ES-I3 (cell line): ENCODE data around the gene CD3G.
"Not testable (repeated sequence)": the region's sequence is repeated elsewhere in the genome, so short reads cannot be mapped to it uniquely, and the experiment has no call there.

ENCODE experiments used
- H3K36me3 ChIP-seq: 2 replicates; pipeline ENCODE4 v1.6.1; 2013; ENCODE audit warnings: mild to moderate bottlenecking, low read length, control low read depth, moderate library complexity; ENCODE audit not compliant: insufficient read depth
- H3K4me1 ChIP-seq: 2 replicates; pipeline ENCODE4 v1.6.1; 2013; ENCODE audit warnings: mild to moderate bottlenecking, control low read depth, low read length; ENCODE audit not compliant: insufficient read depth
- H3K9ac ChIP-seq: 2 replicates; pipeline ENCODE4 v1.6.1; 2013; ENCODE audit warnings: low read depth, mild to moderate bottlenecking, low read length, moderate library complexity
- H3K9me3 ChIP-seq: 2 replicates; pipeline ENCODE4 v1.6.1; 2013; ENCODE audit warnings: mild to moderate bottlenecking, low read length, moderate library complexity; ENCODE audit not compliant: control insufficient read depth, insufficient read depth

The CD3G gene

GRCh38 chr11:118343981-118344515 is at the start of gene CD3G:
Gene CD3G (plus strand): TSS chr11:118344344. CDS start chr11:118344424, 80 bp downstream.
- H3K9ac ChIP-seq = no peak within 1 kb of the TSS
- H3K4me1 ChIP-seq = peaks cover 9% of the 10 kb centered on the region; the same call in 1 of the 2 replicates
- no peaks in the 10 kb centered on the region for H3K36me3 ChIP-seq
- H3K9me3 ChIP-seq = no peaks in the 10 kb centered on the region

- no peaks in the 10 kb centered on the region for H3K9me3 ChIP-seq
- no peak overlapping the region for H3K9ac ChIP-seq
- peaks cover 4% of the 10 kb centered on the region; the same call in 1 of the 2 replicates for H3K4me1 ChIP-seq
- no peaks in the 10 kb centered on the region for H3K36me3 ChIP-seq
Observed at GRCh38 chr11:118295199-118295598, 48.9 kb upstream of the CD3G start.

GRCh38 chr11:118295815-118296454 is 48.2 kb upstream of the CD3G start:
- H3K4me1 ChIP-seq = peaks cover 4% of the 10 kb centered on the region; the same call in 1 of the 2 replicates
- no peaks in the 10 kb centered on the region for H3K9me3 ChIP-seq
- no peaks in the 10 kb centered on the region for H3K36me3 ChIP-seq
- no peak overlapping the region for H3K9ac ChIP-seq

GRCh38 chr11:118301600-118302195 is 42.4 kb upstream of the CD3G start:
- Histone ChIP-seq H3K36me3 (no peaks in the 10 kb centered on the region), H3K9me3 (no peaks in the 10 kb centered on the region), H3K9ac (no peak overlapping the region), H3K4me1 (peaks cover 6% of the 10 kb centered on the region; the same call in 1 of the 2 replicates)

- H3K9me3 ChIP-seq = no peaks in the 10 kb centered on the region
Observed at GRCh38 chr11:118304227-118304567, 39.9 kb upstream of the CD3G start.

GRCh38 chr11:118304568-118305248 is 39.4 kb upstream of the CD3G start, which contains the start of gene CD3E:
Gene CD3E (plus strand): TSS chr11:118304730. CDS start chr11:118304953, 223 bp downstream.
- Histone ChIP-seq H3K9me3 (no peaks in the 10 kb centered on the region), H3K4me1 (peaks cover 6% of the 10 kb centered on the region; the same call in 1 of the 2 replicates), H3K36me3 (no peaks in the 10 kb centered on the region), H3K9ac (no peak within 1 kb of the TSS)

More at GRCh38 chr11:118304227-118304567, 39.9 kb upstream of the CD3G start:
- H3K36me3 ChIP-seq = no peaks in the 10 kb centered on the region
- no peak overlapping the region for H3K9ac ChIP-seq
- peaks cover 6% of the 10 kb centered on the region; the same call in 1 of the 2 replicates for H3K4me1 ChIP-seq

- H3K9ac ChIP-seq = no peak overlapping the region
- no peaks in the 10 kb centered on the region for H3K9me3 ChIP-seq
- H3K4me1 ChIP-seq = peaks cover 6% of the 10 kb centered on the region; the same call in 1 of the 2 replicates
- no peaks in the 10 kb centered on the region for H3K36me3 ChIP-seq
Observed at GRCh38 chr11:118305726-118306125, 38.4 kb upstream of the CD3G start.

GRCh38 chr11:118306556-118306955 is 37.6 kb upstream of the CD3G start:
- no peak overlapping the region for H3K9ac ChIP-seq
- H3K9me3 ChIP-seq = no peaks in the 10 kb centered on the region
- peaks cover 6% of the 10 kb centered on the region; the same call in 1 of the 2 replicates for H3K4me1 ChIP-seq
- no peaks in the 10 kb centered on the region for H3K36me3 ChIP-seq

GRCh38 chr11:118308995-118309528 is 35.1 kb upstream of the CD3G start:
- not testable (repeated sequence) for H3K9me3 ChIP-seq, H3K36me3 ChIP-seq, H3K9ac ChIP-seq, H3K4me1 ChIP-seq

GRCh38 chr11:118310271-118310670 is 33.9 kb upstream of the CD3G start:
- Histone ChIP-seq H3K9me3 (no peaks in the 10 kb centered on the region), H3K36me3 (no peaks in the 10 kb centered on the region), H3K9ac (no peak overlapping the region)

GRCh38 chr11:118310781-118311485 is 33.2 kb upstream of the CD3G start:
- Histone ChIP-seq H3K36me3 (no peaks in the 10 kb centered on the region), H3K4me1 (peaks cover 13% of the 10 kb centered on the region), H3K9me3 (no peaks in the 10 kb centered on the region), H3K9ac (no peak overlapping the region)

More at GRCh38 chr11:118310271-118310670, 33.9 kb upstream of the CD3G start:
- H3K4me1 ChIP-seq = peaks cover 9% of the 10 kb centered on the region

GRCh38 chr11:118311518-118311917 is 32.6 kb upstream of the CD3G start:
- H3K9ac ChIP-seq = no peak overlapping the region
- H3K36me3 ChIP-seq = no peaks in the 10 kb centered on the region
- no peaks in the 10 kb centered on the region for H3K9me3 ChIP-seq
- H3K4me1 ChIP-seq = peaks cover 13% of the 10 kb centered on the region

- Histone ChIP-seq H3K36me3 (no peaks in the 10 kb centered on the region), H3K9ac (no peak overlapping the region), H3K9me3 (no peaks in the 10 kb centered on the region), H3K4me1 (peaks cover 13% of the 10 kb centered on the region)
Observed at GRCh38 chr11:118312328-118312727, 31.8 kb upstream of the CD3G start.

- Histone ChIP-seq H3K9ac (no peak overlapping the region), H3K4me1 (peaks cover 13% of the 10 kb centered on the region), H3K36me3 (no peaks in the 10 kb centered on the region), H3K9me3 (no peaks in the 10 kb centered on the region)
Observed at GRCh38 chr11:118313242-118313641, 30.9 kb upstream of the CD3G start.
